Activated CD4-positive, alpha-beta T cell treated with anti-CD3 and anti-CD28 coated beads, Interleukin-2, amount 10 ng/mL, durations not matched to agents 7 days and 5 days (primary cell): ENCODE measurements around the gene TMC8. TPM values are rescaled to one million over a fixed set of nuclear protein-coding genes. Genes with fewer than 3 reads are reported as not detected.

Experiments used
- CTCF ChIA-PET: fragments of 350-600 bp; sonication (Branson Sonifier 250); formaldehyde crosslinking; loops from one replicate; lab custom pipeline; 2021; ENCODE audit warnings: antibody characterized with exemption; lab: Charles Lee
- POLR2A ChIA-PET: fragments of 350-600 bp; sonication (Branson Sonifier 250); formaldehyde crosslinking; loops from one replicate; lab custom pipeline; 2021; ENCODE audit warnings: antibody characterized with exemption; lab: Charles Lee
- DNase-seq: peaks from one replicate; pipeline ENCODE4 v3.0.0-alpha.2; 2020
- H3K27ac Mint-ChIP-seq: one replicate; pipeline ENCODE4 v1.8.0; 2021; ENCODE audit warnings: mild to moderate bottlenecking, moderate library complexity, mixed read lengths
- H3K27me3 Mint-ChIP-seq: one replicate; pipeline ENCODE4 v1.8.0; 2021; ENCODE audit warnings: mixed read lengths
- H3K36me3 Mint-ChIP-seq: one replicate; pipeline ENCODE4 v1.8.0; 2021; ENCODE audit warnings: low read depth, mixed read lengths
- H3K4me1 Mint-ChIP-seq: one replicate; pipeline ENCODE4 v1.8.0; 2021; ENCODE audit warnings: mixed read lengths
- H3K4me3 Mint-ChIP-seq: one replicate; pipeline ENCODE4 v1.8.0; 2021; ENCODE audit warnings: mild to moderate bottlenecking, moderate library complexity, mixed read lengths
- H3K9me3 Mint-ChIP-seq: one replicate; pipeline ENCODE4 v1.8.0; 2021; ENCODE audit warnings: mixed read lengths
- total RNA-seq, 2 experiments: library from RNA; stranded (reverse); gene quantifications; one replicate each; pipeline ENCODE4 v1.2.3, GENCODE V29; 2021

Gene TMC8
- total RNA-seq, 2 experiments from 2014 or later, result 331 to 364 TPM

DNA sequence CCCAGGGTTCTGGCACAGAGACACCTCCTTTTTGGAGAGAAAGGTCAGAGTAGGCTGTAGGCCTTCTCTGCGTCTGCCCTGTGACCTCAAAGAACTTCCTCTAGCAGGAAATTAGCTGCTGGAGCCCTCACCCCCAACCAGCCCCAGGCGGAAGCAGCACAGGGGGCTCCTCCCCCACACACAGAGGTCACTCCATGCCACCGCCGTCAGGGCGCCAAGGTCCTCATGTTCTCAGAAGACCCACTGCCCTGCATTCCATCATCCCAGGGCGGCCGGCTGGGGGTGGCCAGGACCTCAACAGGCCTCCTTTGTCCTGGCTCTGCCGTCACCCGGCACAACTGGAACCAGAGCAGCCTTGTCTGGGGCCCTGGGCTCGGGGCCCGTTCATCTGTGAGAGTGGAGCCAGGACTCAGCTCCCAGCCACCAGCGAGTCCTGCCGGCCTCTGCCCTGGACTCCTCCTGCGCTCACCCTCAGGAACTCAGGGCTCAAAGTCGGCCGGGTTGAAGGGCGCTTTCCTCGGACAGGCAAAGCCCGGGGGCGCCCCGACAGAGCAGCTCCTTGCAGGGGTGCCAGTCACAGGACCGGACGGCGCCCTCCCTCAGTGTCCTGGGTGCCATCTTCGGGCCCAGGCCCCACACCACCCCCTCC is 3.2 kb upstream of the TMC8 start:
- POLR2A ChIA-PET, result interaction anchor here (0.9 kb wide), 1 partner anchor 11 kb away, joined by 4 read pairs; no protein-coding TSS in a partner anchor

GRCh38 chr17:78127888-78128550 is 2.6 kb upstream of the TMC8 start:
- H3K4me1 Mint-ChIP-seq, result peaks cover 44% of the 10 kb centered on the region
- DNase-seq, result no peak
- peak overlapping the region; percentile 88 for H3K4me3 Mint-ChIP-seq
- no peaks in the 10 kb centered on the region for H3K9me3 Mint-ChIP-seq
- H3K27me3 Mint-ChIP-seq, result no peaks in the 10 kb centered on the region
- ChIA-PET POLR2A (interaction anchor here (0.9 kb wide), 1 partner anchor 10 kb away, joined by 4 read pairs; no protein-coding TSS in a partner anchor), CTCF (interaction anchor here (0.6 to 15.8 kb wide), 9 partner anchors 9 to 59 kb away, joined by 3 to 118 read pairs (median 4); partner anchors contain the start of gene TK1)
- peaks cover 46% of the 10 kb centered on the region for H3K36me3 Mint-ChIP-seq
- H3K27ac Mint-ChIP-seq, result peak overlapping the region; percentile 86

More for the DNA sequence above, 3.2 kb upstream of the TMC8 start:
- Mint-ChIP-seq H3K4me3 (peak overlapping the region; percentile 88), H3K4me1 (peaks cover 50% of the 10 kb centered on the region), H3K27ac (peak overlapping the region; percentile 86), H3K27me3 (no peaks in the 10 kb centered on the region), H3K36me3 (peaks cover 47% of the 10 kb centered on the region), H3K9me3 (no peaks in the 10 kb centered on the region)
- DNase-seq, result peak; percentile 76
- CTCF ChIA-PET, result interaction anchor here (1.0 to 15.8 kb wide), 7 partner anchors 9 to 59 kb away, joined by 3 to 118 read pairs (median 4); partner anchors contain the start of gene TK1

- ChIA-PET CTCF (interaction anchor here (1.2 to 15.8 kb wide), 5 partner anchors 8 to 58 kb away, joined by 3 to 118 read pairs (median 6); partner anchors contain the start of gene TK1), POLR2A (no interaction called here)
- peaks cover 43% of the 10 kb centered on the region for H3K4me1 Mint-ChIP-seq
- peak; percentile 82 for DNase-seq
- H3K9me3 Mint-ChIP-seq, result no peaks in the 10 kb centered on the region
- H3K27me3 Mint-ChIP-seq, result no peaks in the 10 kb centered on the region
- H3K27ac Mint-ChIP-seq, result peak within 1 kb of the TSS; percentile 99
- H3K4me3 Mint-ChIP-seq, result peak within 1 kb of the TSS; percentile 88
- peaks cover 46% of the 10 kb centered on the region for H3K36me3 Mint-ChIP-seq
Observed at GRCh38 chr17:78128551-78129350, 1.8 kb upstream of the TMC8 start, which contains the start of gene TMC6. TSS of gene TMC6 (minus strand) at chr17:78128755. CDS start at chr17:78126832, 1,923 bp downstream.

- POLR2A ChIA-PET, result interaction anchor here (1.3 to 1.9 kb wide), 2 partner anchors 10 to 15 kb away, joined by 6 to 7 read pairs; no protein-coding TSS in a partner anchor
- Mint-ChIP-seq H3K4me3 (peak overlapping the region; percentile 78), H3K27ac (peak overlapping the region; percentile 99), H3K4me1 (peaks cover 43% of the 10 kb centered on the region), H3K36me3 (peaks cover 46% of the 10 kb centered on the region), H3K9me3 (no peaks in the 10 kb centered on the region), H3K27me3 (no peaks in the 10 kb centered on the region)
- peak; percentile 74 for DNase-seq
- CTCF ChIA-PET, result interaction anchor here (0.6 to 15.8 kb wide), 4 partner anchors 11 to 47 kb away, joined by 4 to 89 read pairs (median 8); no protein-coding TSS in a partner anchor
Observed at GRCh38 chr17:78129351-78130089, 1.1 kb upstream of the TMC8 start.

DNA sequence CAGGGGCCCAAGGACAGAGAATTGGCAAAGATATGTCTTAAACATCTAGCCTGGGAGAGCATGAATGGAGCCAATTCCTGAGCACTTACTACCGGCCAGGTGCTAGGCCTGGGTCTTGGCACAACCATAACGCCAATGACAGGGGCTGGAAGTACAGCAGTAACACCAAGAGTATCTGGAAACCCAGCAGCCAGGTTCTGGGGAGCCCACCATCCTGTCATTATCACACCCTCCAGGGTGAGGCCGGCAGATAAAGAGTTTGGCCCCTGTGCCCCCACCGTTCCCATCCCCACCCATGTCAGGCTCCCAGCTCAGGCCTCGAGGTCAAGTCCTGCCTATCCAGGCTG is 508 bp upstream of the TMC8 start:
- CTCF ChIA-PET, result interaction anchor here (1.0 to 15.8 kb wide), 6 partner anchors 8 to 47 kb away, joined by 3 to 89 read pairs (median 6); no protein-coding TSS in a partner anchor
- no peak for DNase-seq
- H3K27me3 Mint-ChIP-seq, result no peaks in the 10 kb centered on the region
- peak overlapping the region; percentile 99 for H3K27ac Mint-ChIP-seq
- H3K36me3 Mint-ChIP-seq, result peaks cover 51% of the 10 kb centered on the region
- peaks cover 45% of the 10 kb centered on the region for H3K4me1 Mint-ChIP-seq
- POLR2A ChIA-PET, result interaction anchor here (1.3 to 1.9 kb wide), 2 partner anchors 10 to 15 kb away, joined by 6 to 7 read pairs; no protein-coding TSS in a partner anchor
- H3K9me3 Mint-ChIP-seq, result no peaks in the 10 kb centered on the region
- H3K4me3 Mint-ChIP-seq, result peak overlapping the region; percentile 78

DNA sequence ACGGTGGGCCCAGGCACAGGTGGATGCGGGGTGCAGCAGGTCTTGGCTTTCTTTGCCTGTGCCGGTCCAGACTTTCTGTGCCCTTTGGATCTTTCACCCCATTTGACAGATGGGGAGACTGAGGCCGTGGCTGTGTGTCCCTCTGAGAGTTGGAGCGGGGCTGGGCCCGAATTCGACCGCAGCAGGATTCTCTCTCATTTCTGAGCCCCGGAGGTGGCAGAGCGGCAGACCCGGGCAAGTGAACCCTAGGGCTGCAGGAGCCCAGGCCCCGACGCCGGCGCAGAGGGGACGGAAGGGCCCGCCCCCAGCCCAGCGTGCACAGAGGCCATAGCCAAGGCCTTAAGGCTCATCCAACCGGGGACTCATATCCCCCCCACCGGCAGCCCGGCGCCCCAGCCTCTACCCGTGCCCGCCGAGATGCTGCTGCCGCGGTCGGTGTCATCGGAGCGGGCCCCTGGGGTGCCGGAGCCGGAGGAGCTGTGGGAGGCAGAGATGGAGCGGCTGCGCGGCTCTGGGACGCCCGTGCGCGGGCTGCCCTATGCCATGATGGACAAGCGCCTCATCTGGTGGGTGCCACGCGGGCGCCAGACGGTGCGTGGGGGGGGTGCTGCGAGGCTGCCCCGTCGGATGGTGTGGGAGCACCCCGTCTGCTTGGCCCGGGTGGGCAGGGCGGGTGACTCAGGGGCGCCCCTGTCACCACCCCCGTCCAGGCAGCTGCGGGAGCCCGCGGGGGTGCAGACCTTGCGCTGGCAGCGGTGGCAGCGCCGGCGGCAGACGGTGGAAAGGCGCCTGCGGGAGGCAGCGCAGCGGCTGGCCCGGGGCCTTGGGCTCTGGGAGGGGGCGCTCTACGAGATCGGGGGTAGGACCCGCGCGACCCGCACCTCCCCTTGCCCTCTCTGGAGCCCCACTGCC is 857 bp downstream of the TMC8 start:
- ChIA-PET POLR2A (interaction anchor here (0.7 to 1.9 kb wide), 3 partner anchors 8 to 31 kb away, joined by 3 to 7 read pairs (median 6); no protein-coding TSS in a partner anchor), CTCF (interaction anchor here (0.7 to 15.8 kb wide), 6 partner anchors 9 to 46 kb away, joined by 3 to 89 read pairs (median 5); no protein-coding TSS in a partner anchor)
- Mint-ChIP-seq H3K4me1 (peaks cover 51% of the 10 kb centered on the region), H3K9me3 (no peaks in the 10 kb centered on the region), H3K27ac (peak overlapping the region; percentile 99), H3K4me3 (peak overlapping the region; percentile 78), H3K27me3 (no peaks in the 10 kb centered on the region), H3K36me3 (peaks cover 60% of the 10 kb centered on the region)
- DNase-seq, result no peak

DNA sequence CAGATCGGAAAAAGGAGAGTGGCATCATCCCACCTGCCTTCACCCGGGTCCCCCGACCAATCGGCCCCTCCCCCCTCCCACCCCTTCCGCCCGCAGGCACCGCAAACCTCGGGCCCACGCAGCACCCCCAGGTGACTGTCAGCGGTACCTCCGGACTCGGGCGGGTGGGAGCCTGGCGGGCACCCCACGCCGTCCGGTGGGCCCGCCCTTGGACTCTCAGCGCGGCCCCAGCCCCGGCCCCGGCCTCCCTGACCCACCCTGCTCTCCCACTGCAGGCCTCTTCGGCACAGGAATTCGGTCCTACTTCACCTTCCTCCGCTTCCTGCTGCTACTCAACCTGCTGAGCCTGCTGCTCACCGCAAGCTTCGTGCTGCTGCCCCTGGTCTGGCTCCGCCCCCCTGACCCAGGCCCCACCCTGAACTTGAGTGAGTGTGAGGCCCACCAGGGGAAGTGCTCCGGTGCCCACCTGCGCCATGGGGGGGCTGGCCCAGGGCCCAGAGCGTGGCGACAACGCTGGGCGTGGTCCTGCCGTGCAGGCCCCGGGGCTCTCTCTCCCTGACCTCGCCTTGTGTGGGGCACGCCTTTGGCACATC is 1.6 kb downstream of the TMC8 start:
- H3K9me3 Mint-ChIP-seq, result no peaks in the 10 kb centered on the region
- H3K4me3 Mint-ChIP-seq, result peak overlapping the region; percentile 78
- peak overlapping the region; percentile 85 for H3K27ac Mint-ChIP-seq
- peak; percentile 75 for DNase-seq
- H3K27me3 Mint-ChIP-seq, result no peaks in the 10 kb centered on the region
- CTCF ChIA-PET, result interaction anchor here (15.8 kb wide), 1 partner anchor 21 kb away, joined by 89 read pairs; no protein-coding TSS in a partner anchor
- H3K4me1 Mint-ChIP-seq, result peaks cover 56% of the 10 kb centered on the region
- peaks cover 62% of the 10 kb centered on the region for H3K36me3 Mint-ChIP-seq
- POLR2A ChIA-PET, result no interaction called here

DNA sequence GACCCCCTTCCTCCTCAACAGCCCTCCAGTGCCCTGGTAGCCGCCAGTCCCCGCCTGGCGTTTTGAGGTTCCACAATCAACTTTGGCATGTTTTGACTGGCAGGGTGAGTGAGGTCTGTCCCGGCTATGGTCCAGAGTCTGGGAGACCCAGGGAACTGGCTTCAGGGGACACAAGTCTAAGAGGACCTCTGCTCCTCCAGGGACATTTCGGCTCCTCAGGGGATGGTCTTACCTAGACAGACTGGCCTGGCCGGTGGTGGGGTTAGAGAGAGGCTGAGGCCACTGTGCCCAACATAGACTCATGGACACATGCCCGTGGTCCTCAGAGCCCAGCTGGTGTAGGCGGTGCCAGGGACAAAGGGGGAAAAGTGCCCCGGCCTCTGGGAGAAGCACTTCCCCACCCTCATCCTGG is 2.2 kb downstream of the TMC8 start:
- Mint-ChIP-seq H3K27ac (peak overlapping the region; percentile 85), H3K36me3 (peaks cover 62% of the 10 kb centered on the region), H3K4me1 (peaks cover 61% of the 10 kb centered on the region), H3K27me3 (no peaks in the 10 kb centered on the region), H3K4me3 (peak overlapping the region; percentile 78), H3K9me3 (no peaks in the 10 kb centered on the region)
- ChIA-PET CTCF (interaction anchor here (7.9 to 15.8 kb wide), 2 partner anchors 9 to 22 kb away, joined by 89 to 118 read pairs; no protein-coding TSS in a partner anchor), POLR2A (interaction anchor here (1.2 kb wide), 1 partner anchor 11 kb away, joined by 4 read pairs; no protein-coding TSS in a partner anchor)
- DNase-seq, result no peak

GRCh38 chr17:78133179-78133951 is 2.8 kb downstream of the TMC8 start:
- no peak for DNase-seq
- H3K9me3 Mint-ChIP-seq, result no peaks in the 10 kb centered on the region
- peak overlapping the region; percentile 85 for H3K27ac Mint-ChIP-seq
- peaks cover 61% of the 10 kb centered on the region for H3K36me3 Mint-ChIP-seq
- peaks cover 67% of the 10 kb centered on the region for H3K4me1 Mint-ChIP-seq
- H3K27me3 Mint-ChIP-seq, result no peaks in the 10 kb centered on the region
- POLR2A ChIA-PET, result interaction anchor here (1.2 kb wide), 1 partner anchor 12 kb away, joined by 4 read pairs; no protein-coding TSS in a partner anchor
- H3K4me3 Mint-ChIP-seq, result peak overlapping the region; percentile 78
- CTCF ChIA-PET, result interaction anchor here (1.2 to 15.8 kb wide), 7 partner anchors 9 to 120 kb away, joined by 3 to 118 read pairs (median 5); no protein-coding TSS in a partner anchor
